DOHH2 (cell line): ENCODE results near the gene PTPRK.

Source experiments
- EZH2phosphoT487 ChIP-seq: fragments of 200-600 bp; sonication (generic); IDR thresholded peaks from 2 replicates; pipeline ENCODE4 v1.6.1; 2017; ENCODE audit warnings: borderline replicate concordance, mild to moderate bottlenecking, antibody characterized with exemption, low read length, moderate library complexity, mixed read lengths
- TF ChIP-seq, protein P1 (sequence below): fragments of 200-600 bp; sonication (generic); IDR thresholded peaks from one replicate; pipeline ENCODE4 v1.5.1; 2014; ENCODE audit warnings: antibody characterized with exemption, mild to moderate bottlenecking, low read depth, low read length; ENCODE audit not compliant: poor library complexity, severe bottlenecking

DNA sequence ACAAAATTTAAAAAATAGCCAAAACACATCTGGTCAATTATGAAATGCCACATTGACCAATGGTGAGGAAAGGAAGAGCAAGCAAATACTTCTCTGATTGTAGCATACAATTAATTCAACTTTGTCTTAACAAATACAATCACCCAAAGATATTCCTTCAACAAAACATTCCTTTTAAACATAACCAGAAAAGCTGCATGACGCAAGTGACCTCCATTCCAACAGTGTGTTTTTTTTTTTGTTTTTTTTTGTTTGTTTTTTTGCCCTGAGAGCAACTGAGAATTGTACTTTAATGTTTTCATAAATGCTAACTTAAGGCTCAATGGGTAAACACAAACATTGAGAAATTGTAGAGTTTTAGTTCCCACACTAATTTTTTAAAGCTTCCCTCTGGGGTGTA, 184.4 kb downstream of the PTPRK start:
- TF ChIP-seq, protein P1, sequence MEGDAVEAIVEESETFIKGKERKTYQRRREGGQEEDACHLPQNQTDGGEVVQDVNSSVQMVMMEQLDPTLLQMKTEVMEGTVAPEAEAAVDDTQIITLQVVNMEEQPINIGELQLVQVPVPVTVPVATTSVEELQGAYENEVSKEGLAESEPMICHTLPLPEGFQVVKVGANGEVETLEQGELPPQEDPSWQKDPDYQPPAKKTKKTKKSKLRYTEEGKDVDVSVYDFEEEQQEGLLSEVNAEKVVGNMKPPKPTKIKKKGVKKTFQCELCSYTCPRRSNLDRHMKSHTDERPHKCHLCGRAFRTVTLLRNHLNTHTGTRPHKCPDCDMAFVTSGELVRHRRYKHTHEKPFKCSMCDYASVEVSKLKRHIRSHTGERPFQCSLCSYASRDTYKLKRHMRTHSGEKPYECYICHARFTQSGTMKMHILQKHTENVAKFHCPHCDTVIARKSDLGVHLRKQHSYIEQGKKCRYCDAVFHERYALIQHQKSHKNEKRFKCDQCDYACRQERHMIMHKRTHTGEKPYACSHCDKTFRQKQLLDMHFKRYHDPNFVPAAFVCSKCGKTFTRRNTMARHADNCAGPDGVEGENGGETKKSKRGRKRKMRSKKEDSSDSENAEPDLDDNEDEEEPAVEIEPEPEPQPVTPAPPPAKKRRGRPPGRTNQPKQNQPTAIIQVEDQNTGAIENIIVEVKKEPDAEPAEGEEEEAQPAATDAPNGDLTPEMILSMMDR = no peak
- no peak for TF ChIP-seq EZH2phosphoT487
